Tibial nerve (tissue), 4 donors: ENCODE results near the gene DSEL. TPM values are rescaled to one million over a fixed set of nuclear protein-coding genes. Genes with fewer than 3 reads are reported as not detected.

Source experiments
- DNase-seq, 2 donors: peaks; one replicate each; pipeline ENCODE4 v3.0.0-alpha.2; 2019; ENCODE audit warnings: low spot score in 2 of 2
- H3K27ac ChIP-seq, 4 donors: fragments of 200-600 bp; sonication (generic) in 3 of 4; one replicate each; pipeline ENCODE4 v1.5.1; 2017 to 2019; ENCODE audit warnings: mild to moderate bottlenecking in 1 of 4
- H3K27me3 ChIP-seq, 2 donors: fragments of 200-600 bp; sonication (generic) in 1 of 2; one replicate each; pipeline versions ENCODE4 v1.5.1 to v1.6.0; 2017 to 2019
- H3K36me3 ChIP-seq, 3 donors: fragments of 200-600 bp; sonication (generic); one replicate each; pipeline ENCODE4 v1.5.1; 2018 to 2019
- H3K4me1 ChIP-seq, 4 donors: fragments of 200-600 bp; sonication (generic) in 3 of 4; one replicate each; pipeline ENCODE4 v1.5.1; 2017 to 2019
- H3K4me3 ChIP-seq, 4 donors: fragments of 200-600 bp; sonication (generic) in 3 of 4; one replicate each; pipeline ENCODE4 v1.5.1; 2017 to 2019; ENCODE audit warnings: mild to moderate bottlenecking in 1 of 4, moderate library complexity in 1 of 4
- H3K9me3 ChIP-seq, 4 donors: fragments of 200-600 bp; sonication (generic) in 3 of 4; one replicate each; pipeline ENCODE4 v1.5.1; 2017 to 2019
- EP300 ChIP-seq, 2 donors: sonication (generic); formaldehyde crosslinking; IDR thresholded peaks; one replicate each; pipeline ENCODE4 v1.6.1; 2017; ENCODE audit warnings: antibody characterized with exemption in 2 of 2, mild to moderate bottlenecking in 1 of 2
- POLR2A ChIP-seq, 2 donors: fragments of 450-650 bp; IDR thresholded peaks; one replicate each; pipeline ENCODE4 v1.6.1; 2017; ENCODE audit warnings: antibody characterized with exemption in 2 of 2, mild to moderate bottlenecking in 2 of 2, moderate library complexity in 2 of 2
- WGBS, 2 donors: methylation state at CpG; one replicate each; pipeline ENCODE4 v1.1.5; 2018; 5-methylcytosine and 5-hydroxymethylcytosine counted together
- total RNA-seq, 4 donors: library from RNA; depleted of rRNA; stranded (reverse); fragments of >200 nt; gene quantifications; one replicate each; pipeline ENCODE4 v1.1.0, GENCODE V29; 2016
- TF ChIP-seq, protein P1 (sequence below), 5 experiments: fragments of 200-600 bp in 3 of 5; fragments of 450-650 bp in 2 of 5; sonication (generic) in 3 of 5; IDR thresholded peaks; one replicate each; pipeline ENCODE4 v1.5.1; 2016 to 2019; ENCODE audit warnings: antibody characterized with exemption in 5 of 5, mild to moderate bottlenecking in 3 of 5, moderate library complexity in 2 of 5

The DSEL gene
- total RNA-seq: 10 to 100 TPM; 13.4 to 19.6 (median 16.9) TPM

DNA sequence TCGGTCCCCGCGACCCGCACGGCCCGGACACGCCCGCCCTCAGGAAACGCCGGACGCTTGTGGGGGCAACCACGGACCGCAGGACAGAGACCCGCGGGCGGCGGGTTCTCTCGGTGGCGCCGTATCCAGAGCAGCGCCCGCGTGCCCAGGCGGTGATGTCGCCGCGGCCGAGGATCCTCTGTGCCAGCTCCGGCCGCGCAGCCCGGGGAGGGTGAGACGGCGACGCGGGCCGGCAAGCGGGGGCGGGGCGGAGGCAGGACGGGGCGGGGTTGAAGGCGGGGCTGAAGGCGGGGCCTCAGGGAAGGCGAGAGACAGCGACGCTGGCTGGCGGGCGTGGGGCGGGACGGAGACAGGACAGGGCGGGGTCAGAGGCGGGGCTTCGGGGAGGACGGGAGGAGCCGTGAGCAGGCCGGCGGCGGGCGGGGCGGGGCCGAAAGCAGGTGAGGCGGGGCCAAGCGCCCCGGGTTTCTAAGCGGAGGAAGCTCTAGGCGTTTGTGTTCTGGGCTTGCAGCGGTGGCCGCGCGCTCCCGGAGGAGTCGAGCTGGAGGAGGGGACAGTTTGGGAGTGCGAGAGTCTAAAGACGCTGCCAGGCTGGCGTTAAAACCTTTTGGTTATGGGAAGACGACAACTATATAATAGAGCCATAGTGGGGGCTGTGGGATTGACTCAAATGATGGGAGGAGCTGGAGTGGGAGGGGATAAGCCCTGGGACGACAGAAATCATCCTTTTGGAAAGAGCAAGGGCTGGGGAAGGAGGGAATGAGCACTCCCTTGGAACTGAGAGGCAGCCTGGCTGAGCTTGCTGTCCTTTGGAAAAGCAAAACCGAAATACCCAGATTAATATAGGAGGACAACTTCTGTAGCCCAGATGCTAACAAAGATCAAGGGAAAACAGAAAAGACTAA, at the start of gene DSEL:
TSS of gene DSEL (minus strand) at position 182 of the 905 bp plus-strand sequence. CDS start 2,112 bp downstream, outside the sequence.
- no peaks in the 10 kb centered on the region for H3K27me3 ChIP-seq
- H3K36me3 ChIP-seq: peaks cover 0 to 6% (median 0%) of the 10 kb centered on the region in 3 donors
- H3K4me3 ChIP-seq: peak within 1 kb of the TSS; percentile 72 to 92 (median 76)
- H3K4me1 ChIP-seq: peaks cover 4 to 47% (median 8%) of the 10 kb centered on the region in 4 donors
- DNase-seq: peak; percentile 96
- H3K9me3 ChIP-seq: no peaks in the 10 kb centered on the region
- peak in 1 of 2 donors; percentile 82 for TF ChIP-seq EP300 (IDR thresholded peaks at IDR 0.05)
- TF ChIP-seq, protein P1, sequence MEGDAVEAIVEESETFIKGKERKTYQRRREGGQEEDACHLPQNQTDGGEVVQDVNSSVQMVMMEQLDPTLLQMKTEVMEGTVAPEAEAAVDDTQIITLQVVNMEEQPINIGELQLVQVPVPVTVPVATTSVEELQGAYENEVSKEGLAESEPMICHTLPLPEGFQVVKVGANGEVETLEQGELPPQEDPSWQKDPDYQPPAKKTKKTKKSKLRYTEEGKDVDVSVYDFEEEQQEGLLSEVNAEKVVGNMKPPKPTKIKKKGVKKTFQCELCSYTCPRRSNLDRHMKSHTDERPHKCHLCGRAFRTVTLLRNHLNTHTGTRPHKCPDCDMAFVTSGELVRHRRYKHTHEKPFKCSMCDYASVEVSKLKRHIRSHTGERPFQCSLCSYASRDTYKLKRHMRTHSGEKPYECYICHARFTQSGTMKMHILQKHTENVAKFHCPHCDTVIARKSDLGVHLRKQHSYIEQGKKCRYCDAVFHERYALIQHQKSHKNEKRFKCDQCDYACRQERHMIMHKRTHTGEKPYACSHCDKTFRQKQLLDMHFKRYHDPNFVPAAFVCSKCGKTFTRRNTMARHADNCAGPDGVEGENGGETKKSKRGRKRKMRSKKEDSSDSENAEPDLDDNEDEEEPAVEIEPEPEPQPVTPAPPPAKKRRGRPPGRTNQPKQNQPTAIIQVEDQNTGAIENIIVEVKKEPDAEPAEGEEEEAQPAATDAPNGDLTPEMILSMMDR (IDR thresholded peaks at IDR 0.05): no peak
- TF ChIP-seq POLR2A (IDR thresholded peaks at IDR 0.05): peak; percentile 9 to 68
- peak within 1 kb of the TSS; percentile 62 to 91 (median 79) for H3K27ac ChIP-seq
- 0% methylated on average over 19 to 49 of the region's 79 CpGs for WGBS, 2 donors

DNA sequence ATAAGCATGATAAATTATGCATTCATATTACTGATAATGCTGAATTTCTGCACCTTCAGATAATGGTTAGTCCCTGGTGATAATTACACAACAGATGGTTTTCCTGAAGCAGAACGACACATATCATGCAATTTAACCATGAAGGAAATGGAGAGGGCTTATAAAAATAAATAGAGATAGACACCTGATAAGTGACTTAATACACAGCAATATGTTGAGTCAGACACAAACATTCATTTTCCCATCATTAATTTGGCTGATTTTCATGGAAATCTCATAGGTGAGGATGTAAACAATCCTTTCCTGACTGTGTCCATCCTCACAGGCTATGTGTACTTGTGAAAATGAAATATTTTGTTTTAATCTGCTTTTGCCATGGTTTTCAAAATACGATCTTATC, 36.9 kb upstream of the DSEL start:
- H3K27ac ChIP-seq: no peak overlapping the region
- no peaks in the 10 kb centered on the region for H3K9me3 ChIP-seq
- no peak overlapping the region for H3K4me3 ChIP-seq
- H3K4me1 ChIP-seq: no peaks in the 10 kb centered on the region
- no peak for DNase-seq
- TF ChIP-seq EP300 (IDR thresholded peaks at IDR 0.05): no peak
- TF ChIP-seq, protein P1 (IDR thresholded peaks at IDR 0.05): no peak
- TF ChIP-seq POLR2A (IDR thresholded peaks at IDR 0.05): no peak
- WGBS, 2 donors: 59 to 67% methylated on average over 2 of the region's 2 CpGs
- no peaks in the 10 kb centered on the region for H3K27me3 ChIP-seq
- no peaks in the 10 kb centered on the region for H3K36me3 ChIP-seq

DNA sequence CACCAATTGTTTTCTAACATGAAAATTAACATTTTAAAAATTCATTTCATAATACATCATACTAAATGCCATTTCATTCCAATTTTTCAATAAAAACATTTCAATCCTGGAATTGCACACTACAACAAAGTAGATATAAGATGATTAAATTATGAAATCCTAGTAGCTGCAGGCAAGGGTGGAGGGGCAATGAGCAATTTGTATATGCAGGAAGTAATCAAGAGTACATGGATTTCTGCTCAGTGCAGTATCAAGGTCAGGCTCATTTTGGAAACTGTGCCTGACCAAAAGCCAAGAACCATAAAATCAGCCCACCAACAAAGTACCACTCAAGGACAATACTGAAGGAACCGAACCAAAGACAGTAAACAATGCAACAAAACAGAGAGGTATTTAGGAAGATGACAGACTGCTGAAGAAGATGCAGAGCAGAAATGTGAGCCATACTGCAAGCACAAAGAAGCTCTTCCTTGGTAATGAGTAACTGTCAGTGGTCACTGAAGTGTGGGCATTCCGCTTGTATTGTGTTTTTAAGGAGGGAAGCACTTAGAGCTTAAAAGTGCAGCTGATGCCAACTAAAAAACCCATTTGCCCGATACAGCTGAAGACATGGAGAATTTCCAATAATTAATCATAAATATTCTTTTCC, 34.5 kb upstream of the DSEL start:
- TF ChIP-seq, protein P1 (IDR thresholded peaks at IDR 0.05): no peak
- TF ChIP-seq EP300 (IDR thresholded peaks at IDR 0.05) (no peak), POLR2A (IDR thresholded peaks at IDR 0.05) (no peak)
- DNase-seq: no peak
- no peaks in the 10 kb centered on the region for H3K36me3 ChIP-seq
- WGBS, 2 donors: 58 to 66% methylated on average over 3 of the region's 3 CpGs
- H3K27me3 ChIP-seq: no peaks in the 10 kb centered on the region
- H3K4me3 ChIP-seq: no peak overlapping the region
- no peaks in the 10 kb centered on the region for H3K9me3 ChIP-seq
- no peaks in the 10 kb centered on the region for H3K4me1 ChIP-seq
- H3K27ac ChIP-seq: no peak overlapping the region

DNA sequence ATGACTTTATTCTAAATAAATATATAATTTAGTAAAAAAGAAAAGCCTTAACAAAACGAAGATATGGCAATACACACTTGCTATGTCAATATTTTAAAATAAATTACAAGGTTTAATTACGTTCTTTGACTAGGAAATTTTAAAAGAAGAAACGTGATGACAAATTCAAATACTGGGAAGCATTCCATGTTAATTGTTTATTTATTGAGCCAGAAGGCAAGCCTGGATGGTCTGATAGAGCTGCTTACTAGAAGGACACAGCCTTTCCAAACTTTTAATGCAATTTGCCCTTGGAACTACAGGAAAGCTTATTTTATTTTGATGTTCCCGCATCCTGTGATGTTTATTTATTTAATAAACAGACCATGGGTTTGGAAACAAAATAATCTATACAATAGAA, 33.4 kb upstream of the DSEL start:
- WGBS, 2 donors: 66 to 67% methylated on average over 4 of the region's 4 CpGs
- H3K9me3 ChIP-seq: no peaks in the 10 kb centered on the region
- DNase-seq: no peak
- H3K27ac ChIP-seq: no peak overlapping the region
- H3K27me3 ChIP-seq: no peaks in the 10 kb centered on the region
- TF ChIP-seq POLR2A (IDR thresholded peaks at IDR 0.05) (no peak), EP300 (IDR thresholded peaks at IDR 0.05) (no peak)
- TF ChIP-seq, protein P1 (IDR thresholded peaks at IDR 0.05): no peak
- no peak overlapping the region for H3K4me3 ChIP-seq
- H3K4me1 ChIP-seq: no peaks in the 10 kb centered on the region
- H3K36me3 ChIP-seq: no peaks in the 10 kb centered on the region

DNA sequence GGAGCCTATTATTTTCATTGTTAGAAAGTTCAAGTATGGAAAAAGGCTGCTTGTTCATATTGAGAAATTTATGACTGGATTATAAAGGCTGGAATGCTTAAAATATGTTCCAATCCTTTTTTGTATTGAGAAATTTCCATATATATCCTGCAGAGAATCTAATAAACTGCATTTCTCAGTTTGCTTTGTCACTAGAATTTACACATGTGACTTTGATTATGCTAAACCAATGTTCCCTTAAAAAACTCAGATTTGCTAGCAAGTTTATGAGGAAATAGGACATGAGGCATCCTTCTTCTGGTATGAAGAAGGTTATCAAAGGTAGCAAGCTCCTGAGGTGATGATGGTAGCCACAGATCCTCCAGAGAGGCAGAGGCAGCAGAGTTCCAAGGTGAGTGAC, 29.2 kb upstream of the DSEL start:
- TF ChIP-seq POLR2A (IDR thresholded peaks at IDR 0.05) (no peak), EP300 (IDR thresholded peaks at IDR 0.05) (no peak)
- TF ChIP-seq, protein P1 (IDR thresholded peaks at IDR 0.05): no peak
- no peak for DNase-seq
- no peak overlapping the region for H3K27ac ChIP-seq
- H3K27me3 ChIP-seq: no peaks in the 10 kb centered on the region
- H3K4me3 ChIP-seq: no peak overlapping the region
- no peaks in the 10 kb centered on the region for H3K9me3 ChIP-seq
- no peaks in the 10 kb centered on the region for H3K4me1 ChIP-seq
- H3K36me3 ChIP-seq: no peaks in the 10 kb centered on the region
